Osteoblast (primary cell): Measurements from ENCODE around the gene PCTP. TPM values are rescaled to one million over a fixed set of nuclear protein-coding genes. Genes with fewer than 3 reads are reported as not detected.

Experiments
- DNase-seq: peaks from one replicate; pipeline ENCODE4 v3.0.0; 2011; ENCODE audit warnings: low spot score, mixed read lengths; ENCODE audit not compliant: insufficient read length; ENCODE audit errors: missing footprints
- H2AFZ ChIP-seq: 2 replicates; pipeline ENCODE4 v1.6.0; 2011; ENCODE audit warnings: mild to moderate bottlenecking, low read length
- H3K27ac ChIP-seq: 2 replicates; pipeline ENCODE4 v1.5.1; 2011; ENCODE audit warnings: mild to moderate bottlenecking, low read depth, low read length, moderate library complexity
- H3K27me3 ChIP-seq: 2 replicates; pipeline ENCODE4 v1.6.0; 2012; ENCODE audit warnings: mild to moderate bottlenecking, control low read depth, inconsistent platforms, low read length, moderate library complexity; ENCODE audit not compliant: insufficient read depth
- H3K36me3 ChIP-seq: 2 replicates; pipeline ENCODE4 v1.5.1; 2011; ENCODE audit warnings: mild to moderate bottlenecking, low read length, control low read depth, moderate library complexity; ENCODE audit not compliant: insufficient read depth
- H3K4me1 ChIP-seq: 2 replicates; pipeline ENCODE4 v1.5.1; 2011; ENCODE audit warnings: mild to moderate bottlenecking, low read length, control low read depth, moderate library complexity; ENCODE audit not compliant: insufficient read depth
- H3K4me2 ChIP-seq: 2 replicates; pipeline ENCODE4 v1.6.0; 2011; ENCODE audit warnings: mild to moderate bottlenecking, low read length; ENCODE audit not compliant: insufficient read depth
- H3K4me3 ChIP-seq: fragments of 200-600 bp; sonication (generic); 3 replicates; pipeline ENCODE4 v1.5.1; 2012; ENCODE audit warnings: mild to moderate bottlenecking, low read length, inconsistent platforms; ENCODE audit not compliant: insufficient read depth
- H3K79me2 ChIP-seq: 2 replicates; pipeline ENCODE4 v1.6.0; 2012; ENCODE audit warnings: mild to moderate bottlenecking, low read length, control low read depth, inconsistent platforms; ENCODE audit not compliant: insufficient read depth
- H3K9me3 ChIP-seq: 2 replicates; pipeline ENCODE4 v1.5.1; 2011; ENCODE audit warnings: low read depth, low read length, control low read depth
- H4K20me1 ChIP-seq: 2 replicates; pipeline ENCODE4 v1.6.0; 2012; ENCODE audit warnings: mild to moderate bottlenecking, low read length, control low read depth; ENCODE audit not compliant: insufficient read depth
- total RNA-seq: library from RNA; depleted of rRNA; stranded (reverse); fragments of >200 nt; gene quantifications from 2 replicates; pipeline ENCODE4 v1.2.3, GENCODE V29; 2012
- TF ChIP-seq, protein P1 (sequence below): IDR thresholded peaks from 2 replicates; pipeline ENCODE4 v1.5.1; 2011; ENCODE audit warnings: mild to moderate bottlenecking, low read depth, low read length, moderate library complexity; ENCODE audit errors: extremely low read depth

The PCTP gene
- total RNA-seq, 1 donor = 9.8 TPM

DNA sequence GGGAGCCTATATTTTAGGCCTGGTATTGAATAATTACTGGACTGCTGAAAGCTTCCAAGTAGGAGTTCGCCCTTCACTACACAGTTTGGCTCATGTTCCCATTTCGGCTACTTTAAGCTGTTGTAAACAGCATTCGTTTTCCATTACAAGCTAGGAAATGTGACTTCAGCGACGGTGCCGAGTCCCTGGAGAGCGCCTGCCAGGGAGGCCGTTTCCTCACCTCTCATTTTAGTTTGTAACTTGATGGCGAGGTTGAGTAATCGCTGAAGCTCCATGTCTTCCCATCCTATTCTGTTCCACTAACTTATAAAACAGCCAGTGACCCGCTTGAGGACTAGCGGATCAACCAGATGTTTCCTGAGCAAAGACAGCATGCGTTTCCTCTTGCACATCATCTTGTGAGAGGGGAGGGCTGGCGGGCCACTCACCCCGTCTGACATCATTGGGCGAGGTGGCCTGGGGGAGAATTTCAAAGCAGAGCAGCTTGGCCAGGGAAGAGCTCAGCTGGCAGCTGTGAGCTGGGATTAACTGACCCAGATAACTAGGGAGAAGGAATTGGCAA is 32.9 kb downstream of the PCTP start:
- Histone ChIP-seq H3K4me1 (no peaks in the 10 kb centered on the region), H3K9me3 (no peaks in the 10 kb centered on the region), H3K27me3 (no peaks in the 10 kb centered on the region), H3K4me2 (no peak overlapping the region), H4K20me1 (no peaks in the 10 kb centered on the region), H3K27ac (no peak overlapping the region), H3K36me3 (no peaks in the 10 kb centered on the region), H2AFZ (no peak overlapping the region), H3K4me3 (no peak overlapping the region), H3K79me2 (no peaks in the 10 kb centered on the region)
- TF ChIP-seq, protein P1, sequence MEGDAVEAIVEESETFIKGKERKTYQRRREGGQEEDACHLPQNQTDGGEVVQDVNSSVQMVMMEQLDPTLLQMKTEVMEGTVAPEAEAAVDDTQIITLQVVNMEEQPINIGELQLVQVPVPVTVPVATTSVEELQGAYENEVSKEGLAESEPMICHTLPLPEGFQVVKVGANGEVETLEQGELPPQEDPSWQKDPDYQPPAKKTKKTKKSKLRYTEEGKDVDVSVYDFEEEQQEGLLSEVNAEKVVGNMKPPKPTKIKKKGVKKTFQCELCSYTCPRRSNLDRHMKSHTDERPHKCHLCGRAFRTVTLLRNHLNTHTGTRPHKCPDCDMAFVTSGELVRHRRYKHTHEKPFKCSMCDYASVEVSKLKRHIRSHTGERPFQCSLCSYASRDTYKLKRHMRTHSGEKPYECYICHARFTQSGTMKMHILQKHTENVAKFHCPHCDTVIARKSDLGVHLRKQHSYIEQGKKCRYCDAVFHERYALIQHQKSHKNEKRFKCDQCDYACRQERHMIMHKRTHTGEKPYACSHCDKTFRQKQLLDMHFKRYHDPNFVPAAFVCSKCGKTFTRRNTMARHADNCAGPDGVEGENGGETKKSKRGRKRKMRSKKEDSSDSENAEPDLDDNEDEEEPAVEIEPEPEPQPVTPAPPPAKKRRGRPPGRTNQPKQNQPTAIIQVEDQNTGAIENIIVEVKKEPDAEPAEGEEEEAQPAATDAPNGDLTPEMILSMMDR = no peak
- DNase-seq = no peak

DNA sequence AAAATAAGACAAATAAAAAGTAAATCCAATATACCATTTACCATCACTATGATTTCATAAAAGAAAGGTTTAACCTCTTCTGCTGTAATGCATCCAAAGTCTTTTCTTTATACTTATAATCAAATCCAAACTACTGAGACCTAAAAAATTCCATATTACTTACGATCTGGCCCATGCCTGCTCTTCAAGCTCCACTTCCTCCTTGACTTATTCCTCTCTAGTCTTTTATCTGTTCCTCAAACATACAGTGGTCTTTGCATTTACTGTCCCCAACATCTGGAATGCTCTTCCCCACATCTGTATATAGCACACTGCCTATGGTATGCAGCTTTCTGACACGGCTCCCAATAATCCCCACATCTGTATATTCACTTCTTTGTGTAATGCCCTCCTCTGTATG is 33.8 kb downstream of the PCTP start:
- no peaks in the 10 kb centered on the region for H3K9me3 ChIP-seq
- H3K79me2 ChIP-seq = no peaks in the 10 kb centered on the region
- H3K27ac ChIP-seq = no peak overlapping the region
- H3K27me3 ChIP-seq = no peaks in the 10 kb centered on the region
- H3K4me2 ChIP-seq = no peak overlapping the region
- no peaks in the 10 kb centered on the region for H3K36me3 ChIP-seq
- no peak overlapping the region for H3K4me3 ChIP-seq
- TF ChIP-seq, protein P1 = no peak
- no peak overlapping the region for H2AFZ ChIP-seq
- H4K20me1 ChIP-seq = no peaks in the 10 kb centered on the region
- no peak for DNase-seq
- H3K4me1 ChIP-seq = no peaks in the 10 kb centered on the region

- H3K9me3 ChIP-seq = no peaks in the 10 kb centered on the region
- no peaks in the 10 kb centered on the region for H4K20me1 ChIP-seq
- TF ChIP-seq, protein P1 = no peak
- H3K27me3 ChIP-seq = no peaks in the 10 kb centered on the region
- no peak overlapping the region for H3K4me3 ChIP-seq
- H3K4me2 ChIP-seq = no peak overlapping the region
- H3K27ac ChIP-seq = no peak overlapping the region
- DNase-seq = no peak
- H3K36me3 ChIP-seq = no peaks in the 10 kb centered on the region
- no peak overlapping the region for H2AFZ ChIP-seq
- H3K4me1 ChIP-seq = no peaks in the 10 kb centered on the region
- H3K79me2 ChIP-seq = no peaks in the 10 kb centered on the region
These were observed 34.3 kb downstream of the PCTP start for GRCh38 chr17:55785181-55785580.

- Histone ChIP-seq H4K20me1 (no peaks in the 10 kb centered on the region), H3K36me3 (no peaks in the 10 kb centered on the region), H3K4me2 (no peak overlapping the region), H2AFZ (no peak overlapping the region), H3K9me3 (no peaks in the 10 kb centered on the region), H3K79me2 (no peaks in the 10 kb centered on the region), H3K27me3 (no peaks in the 10 kb centered on the region), H3K4me3 (no peak overlapping the region), H3K27ac (no peak overlapping the region), H3K4me1 (no peaks in the 10 kb centered on the region)
- TF ChIP-seq, protein P1 = no peak
- DNase-seq = no peak
These were observed 42.4 kb downstream of the PCTP start for GRCh38 chr17:55793272-55793671.
